PC-9 (cell line): Measurements from ENCODE around the gene KCNJ12.

Source experiments
- EZH2 ChIP-seq: fragments of 200-600 bp; sonication (generic); IDR thresholded peaks from 2 replicates; pipeline ENCODE4 v1.8.0; 2017; ENCODE audit warnings: antibody characterized with exemption, low read depth
- TF ChIP-seq, protein P1 (sequence below): fragments of 200-600 bp; sonication (generic); conservative IDR thresholded peaks from 2 replicates; pipeline ENCODE4 v1.6.1; 2017; ENCODE audit warnings: mixed run types, antibody characterized with exemption, mild to moderate bottlenecking, moderate library complexity

DNA sequence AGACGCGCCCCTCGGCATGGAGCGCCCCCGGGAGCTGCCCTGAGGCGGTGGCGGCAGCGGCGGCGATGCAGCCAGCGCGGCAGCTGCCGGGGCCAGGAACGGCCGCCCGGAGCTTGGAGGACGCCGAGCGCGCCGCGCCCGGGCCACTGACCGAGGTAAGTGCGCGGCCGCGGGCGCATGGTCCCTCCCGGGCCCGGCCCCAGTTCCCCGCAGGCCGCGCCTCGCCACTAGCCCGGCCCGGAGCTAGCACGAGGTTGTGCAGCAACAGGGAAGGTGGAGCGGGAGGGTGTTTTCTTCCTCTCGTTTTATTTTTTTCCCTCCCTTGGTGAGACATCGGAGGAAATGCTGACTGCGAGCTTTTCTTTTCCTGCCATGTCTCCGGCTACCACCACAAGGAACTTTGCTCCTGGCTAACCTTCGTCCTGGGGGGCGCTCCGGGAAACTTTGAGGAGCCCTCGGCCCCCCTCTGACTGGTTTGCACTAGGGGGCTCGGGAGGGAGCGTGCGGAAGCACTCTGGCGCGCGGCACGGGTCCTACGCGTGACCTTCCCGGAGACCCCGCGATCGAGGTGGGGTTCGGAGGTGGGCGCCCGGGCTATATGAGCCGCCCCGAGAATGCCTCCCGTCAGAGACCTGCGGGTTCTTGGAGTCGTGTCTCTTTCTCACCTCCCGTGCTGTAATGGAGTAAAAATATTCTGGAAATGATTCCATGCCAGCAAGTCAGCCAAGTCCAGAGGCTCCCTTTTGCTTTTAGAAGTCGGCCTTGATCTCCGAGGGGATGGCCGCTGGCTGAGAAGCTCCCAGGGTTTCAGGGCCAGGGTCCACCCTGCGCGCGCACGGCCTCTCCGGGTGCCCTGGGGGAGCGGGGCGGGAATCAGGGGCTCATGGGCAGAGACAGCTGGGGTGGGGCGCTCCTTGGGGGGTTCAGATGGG is 868 bp downstream of the KCNJ12 start:
- TF ChIP-seq, protein P1, sequence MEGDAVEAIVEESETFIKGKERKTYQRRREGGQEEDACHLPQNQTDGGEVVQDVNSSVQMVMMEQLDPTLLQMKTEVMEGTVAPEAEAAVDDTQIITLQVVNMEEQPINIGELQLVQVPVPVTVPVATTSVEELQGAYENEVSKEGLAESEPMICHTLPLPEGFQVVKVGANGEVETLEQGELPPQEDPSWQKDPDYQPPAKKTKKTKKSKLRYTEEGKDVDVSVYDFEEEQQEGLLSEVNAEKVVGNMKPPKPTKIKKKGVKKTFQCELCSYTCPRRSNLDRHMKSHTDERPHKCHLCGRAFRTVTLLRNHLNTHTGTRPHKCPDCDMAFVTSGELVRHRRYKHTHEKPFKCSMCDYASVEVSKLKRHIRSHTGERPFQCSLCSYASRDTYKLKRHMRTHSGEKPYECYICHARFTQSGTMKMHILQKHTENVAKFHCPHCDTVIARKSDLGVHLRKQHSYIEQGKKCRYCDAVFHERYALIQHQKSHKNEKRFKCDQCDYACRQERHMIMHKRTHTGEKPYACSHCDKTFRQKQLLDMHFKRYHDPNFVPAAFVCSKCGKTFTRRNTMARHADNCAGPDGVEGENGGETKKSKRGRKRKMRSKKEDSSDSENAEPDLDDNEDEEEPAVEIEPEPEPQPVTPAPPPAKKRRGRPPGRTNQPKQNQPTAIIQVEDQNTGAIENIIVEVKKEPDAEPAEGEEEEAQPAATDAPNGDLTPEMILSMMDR, result no peak
- no peak for TF ChIP-seq EZH2
